ENCODE results near the gene PREPL. TPM values are rescaled to one million over a fixed set of nuclear protein-coding genes. Genes with fewer than 3 reads are reported as not detected.

PREPL gene
- total and polyA plus RNA-seq, 9 of the 15 experiments (the other 6 are each of a cell fraction or from before 2014, with no cell fraction given), result 11.6 to 58.9 (median 27.2) TPM

DNA sequence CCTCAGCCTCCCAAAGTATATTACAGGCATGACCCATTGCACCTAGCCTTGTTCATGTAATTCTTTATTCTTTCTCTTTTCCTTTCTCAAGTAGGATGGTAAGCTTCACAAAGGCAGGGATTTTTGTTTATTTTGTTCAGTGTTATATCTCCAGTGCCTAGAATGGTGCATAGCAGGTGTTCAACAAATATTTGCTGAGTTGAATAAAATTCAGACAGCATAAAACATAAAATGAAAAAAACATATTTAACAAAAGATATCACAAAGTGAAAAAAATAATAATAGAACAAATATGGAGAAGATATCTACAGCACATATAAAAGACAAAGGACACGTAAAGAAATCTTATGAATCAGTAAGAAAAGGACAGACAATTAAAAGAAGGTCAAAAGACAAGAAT is 8.8 kb downstream of the PREPL start:
- Histone ChIP-seq H3K4me2 (ENCODE audit: insufficient read depth, low read length) (no peak overlapping the region), H4K20me1 (replicated peaks; ENCODE audit: control insufficient read depth, insufficient read depth, low read length) (no peaks in the 10 kb centered on the region; the same call in 1 of the 2 replicates), H2AFZ (ENCODE audit: low read depth, low read length) (no peak overlapping the region), H3K27me3 (ENCODE audit: control insufficient read depth in 2 of 2, insufficient read depth in 2 of 2, low read length in 2 of 2) (no peaks in the 10 kb centered on the region), H3K36me3 (ENCODE audit: control insufficient read depth, insufficient read depth, low read length) (no peaks in the 10 kb centered on the region), H3K27ac (ENCODE audit: extremely low read depth, low read depth, low read length) (no peak overlapping the region), H3K9ac (ENCODE audit: insufficient read depth in 1 of 2, low read depth in 2 of 2, low read length in 2 of 2) (no peak overlapping the region), H3K9me3 (replicated peaks; ENCODE audit: control insufficient read depth, insufficient read depth, low read depth, low read length) (no peaks in the 10 kb centered on the region), H3K4me3 (no peak overlapping the region), H3K79me2 (ENCODE audit: control insufficient read depth, insufficient read depth, low read length) (no peaks in the 10 kb centered on the region), H3K9me1 (ENCODE audit: control insufficient read depth, insufficient read depth, low read length) (no peaks in the 10 kb centered on the region), H3K4me1 (replicated peaks in 1 of 2; ENCODE audit: control insufficient read depth in 2 of 2, insufficient read depth in 2 of 2, low read length in 2 of 2) (no peaks in the 10 kb centered on the region)
- intact Hi-C loops (cut with micrococcal nuclease), result no loop called here
- ChIA-PET CTCF (ENCODE audit: low intra/inter-chr PET ratio) (no interaction called here), POLR2A (interaction anchor here (0.7 to 3.1 kb wide), 3 partner anchors 8 to 14 kb away, joined by 3 to 32 read pairs (median 8); partner anchors contain the start of genes CAMKMT and PREPL)
- FAIRE-seq, result no peak
- DNase-seq (ENCODE audit: extremely low read depth in 1 of 4, low spot score in 3 of 4), result no peak
- 100% methylated on average over 1 of the region's 1 CpG for WGBS (ENCODE audit: insufficient coverage, low coverage, missing lambda C conversion rate)
- in situ Hi-C loops (cut with MboI), result no loop called here
- TF ChIP-seq, protein P1, sequence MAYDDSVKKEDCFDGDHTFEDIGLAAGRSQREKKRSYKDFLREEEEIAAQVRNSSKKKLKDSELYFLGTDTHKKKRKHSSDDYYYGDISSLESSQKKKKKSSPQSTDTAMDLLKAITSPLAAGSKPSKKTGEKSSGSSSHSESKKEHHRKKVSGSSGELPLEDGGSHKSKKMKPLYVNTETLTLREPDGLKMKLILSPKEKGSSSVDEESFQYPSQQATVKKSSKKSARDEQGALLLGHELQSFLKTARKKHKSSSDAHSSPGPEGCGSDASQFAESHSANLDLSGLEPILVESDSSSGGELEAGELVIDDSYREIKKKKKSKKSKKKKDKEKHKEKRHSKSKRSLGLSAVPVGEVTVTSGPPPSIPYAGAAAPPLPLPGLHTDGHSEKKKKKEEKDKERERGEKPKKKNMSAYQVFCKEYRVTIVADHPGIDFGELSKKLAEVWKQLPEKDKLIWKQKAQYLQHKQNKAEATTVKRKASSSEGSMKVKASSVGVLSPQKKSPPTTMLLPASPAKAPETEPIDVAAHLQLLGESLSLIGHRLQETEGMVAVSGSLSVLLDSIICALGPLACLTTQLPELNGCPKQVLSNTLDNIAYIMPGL (CRISPR knock-in tag; IDR thresholded peaks at IDR 0.05), result no peak
- TF ChIP-seq ZNF316 (IDR thresholded peaks at IDR 0.05), result peak; percentile 80
- no peak for TF ChIP-seq GABPB1 (CRISPR knock-in tag; IDR thresholded peaks at IDR 0.05)
- TF ChIP-seq, protein P2, sequence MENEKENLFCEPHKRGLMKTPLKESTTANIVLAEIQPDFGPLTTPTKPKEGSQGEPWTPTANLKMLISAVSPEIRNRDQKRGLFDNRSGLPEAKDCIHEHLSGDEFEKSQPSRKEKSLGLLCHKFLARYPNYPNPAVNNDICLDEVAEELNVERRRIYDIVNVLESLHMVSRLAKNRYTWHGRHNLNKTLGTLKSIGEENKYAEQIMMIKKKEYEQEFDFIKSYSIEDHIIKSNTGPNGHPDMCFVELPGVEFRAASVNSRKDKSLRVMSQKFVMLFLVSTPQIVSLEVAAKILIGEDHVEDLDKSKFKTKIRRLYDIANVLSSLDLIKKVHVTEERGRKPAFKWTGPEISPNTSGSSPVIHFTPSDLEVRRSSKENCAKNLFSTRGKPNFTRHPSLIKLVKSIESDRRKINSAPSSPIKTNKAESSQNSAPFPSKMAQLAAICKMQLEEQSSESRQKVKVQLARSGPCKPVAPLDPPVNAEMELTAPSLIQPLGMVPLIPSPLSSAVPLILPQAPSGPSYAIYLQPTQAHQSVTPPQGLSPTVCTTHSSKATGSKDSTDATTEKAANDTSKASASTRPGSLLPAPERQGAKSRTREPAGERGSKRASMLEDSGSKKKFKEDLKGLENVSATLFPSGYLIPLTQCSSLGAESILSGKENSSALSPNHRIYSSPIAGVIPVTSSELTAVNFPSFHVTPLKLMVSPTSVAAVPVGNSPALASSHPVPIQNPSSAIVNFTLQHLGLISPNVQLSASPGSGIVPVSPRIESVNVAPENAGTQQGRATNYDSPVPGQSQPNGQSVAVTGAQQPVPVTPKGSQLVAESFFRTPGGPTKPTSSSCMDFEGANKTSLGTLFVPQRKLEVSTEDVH (IDR thresholded peaks at IDR 0.05; ENCODE audit: low read depth, partially characterized antibody), result no peak
- TF ChIP-seq ZFPM2 (CRISPR knock-in tag; IDR thresholded peaks at IDR 0.05), result no peak
- TF ChIP-seq ZNF165 (CRISPR knock-in tag; IDR thresholded peaks at IDR 0.05; ENCODE audit: borderline replicate concordance), result no peak
- peak; percentile 59; the same call in 1 of the 2 replicates for TF ChIP-seq C11orf30 (IDR thresholded peaks at IDR 0.05; ENCODE audit: low read depth)
- no peak for TF ChIP-seq STAT5A (IDR thresholded peaks at IDR 0.05; ENCODE audit: borderline replicate concordance, low read length)
- TF ChIP-seq RBBP5 (IDR thresholded peaks at IDR 0.05; ENCODE audit: borderline replicate concordance, insufficient read depth, low read length, poor library complexity, severe bottlenecking), result no peak
- no peak for ATAC-seq
- BruUV-seq (replicated peaks), result no TSS peak

All from K562 (cell line).